GM18858 (cell line): ENCODE data around the gene TCF3.

ENCODE experiments used
- ATAC-seq: cut with Tn5 transposase; IDR thresholded peaks from one replicate; pipeline ENCODE4 v1.9.1; 2021; ENCODE audit not compliant: unreplicated experiment

The TCF3 gene

DNA sequence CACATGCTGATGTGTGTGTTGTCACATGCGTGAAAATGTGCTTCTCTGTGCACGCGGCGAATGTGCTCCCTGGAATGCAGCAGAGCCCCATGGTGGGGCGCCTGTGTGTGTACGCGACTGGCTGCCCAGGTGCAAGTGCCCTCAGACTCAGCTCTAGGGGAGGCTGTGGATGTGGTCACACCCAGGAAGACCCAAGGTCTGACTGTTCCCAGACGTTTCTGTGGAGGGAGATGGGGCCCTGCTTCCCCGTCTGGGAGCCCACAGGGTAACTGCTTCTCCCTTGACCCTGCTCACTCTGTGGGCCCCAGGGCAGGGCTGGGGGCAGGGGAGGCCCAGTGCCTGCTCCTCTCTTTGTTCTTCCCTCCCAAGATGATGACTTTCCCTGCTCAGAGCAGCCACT lies 39.3 kb downstream of the TCF3 start:
- no peak for ATAC-seq

DNA sequence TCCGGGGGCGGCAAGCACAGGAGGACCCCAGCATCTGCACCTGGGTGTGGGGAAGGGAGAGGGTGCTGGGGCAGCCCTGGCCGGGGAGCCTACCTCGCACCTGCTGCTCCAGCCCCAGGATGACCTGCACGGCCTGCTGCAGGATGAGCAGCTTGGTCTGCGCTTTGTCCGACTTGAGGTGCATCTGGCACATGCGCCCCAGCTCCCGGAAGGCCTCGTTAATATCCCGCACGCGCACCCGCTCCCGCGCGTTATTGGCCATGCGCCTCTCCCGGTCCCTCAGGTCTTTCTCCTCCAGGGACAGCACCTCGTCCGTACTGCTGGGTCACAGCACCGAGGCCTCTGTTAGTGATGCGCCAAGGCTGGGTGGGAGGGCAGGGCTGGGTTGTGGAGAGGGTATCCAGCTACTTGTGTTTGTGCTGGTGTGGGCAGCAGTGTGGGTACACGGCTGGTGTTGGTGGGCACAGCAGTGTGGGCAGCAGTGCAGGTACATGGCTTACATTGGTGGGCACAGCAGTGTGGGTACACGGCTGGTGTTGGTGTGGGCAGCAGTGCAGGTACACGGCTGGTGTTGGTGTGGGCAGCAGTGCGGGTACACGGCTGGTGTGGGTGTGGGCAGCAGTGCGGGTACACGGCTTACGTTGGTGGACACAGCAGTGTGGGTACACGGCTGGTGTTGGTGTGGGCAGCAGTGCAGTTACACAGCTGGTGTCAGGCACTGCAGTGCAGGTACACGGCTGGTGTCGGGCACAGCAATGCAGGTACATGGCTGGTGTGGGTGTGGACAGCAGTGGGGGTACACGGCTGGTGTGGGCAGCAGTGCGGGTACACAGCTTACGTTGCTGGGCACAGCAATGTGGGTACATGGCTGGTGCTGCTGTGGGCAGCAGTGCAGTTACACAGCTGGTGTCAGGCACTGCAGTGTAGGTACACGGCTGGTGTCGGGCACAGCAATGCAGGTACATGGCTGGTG lies 40.0 kb downstream of the TCF3 start:
- ATAC-seq = no peak

DNA sequence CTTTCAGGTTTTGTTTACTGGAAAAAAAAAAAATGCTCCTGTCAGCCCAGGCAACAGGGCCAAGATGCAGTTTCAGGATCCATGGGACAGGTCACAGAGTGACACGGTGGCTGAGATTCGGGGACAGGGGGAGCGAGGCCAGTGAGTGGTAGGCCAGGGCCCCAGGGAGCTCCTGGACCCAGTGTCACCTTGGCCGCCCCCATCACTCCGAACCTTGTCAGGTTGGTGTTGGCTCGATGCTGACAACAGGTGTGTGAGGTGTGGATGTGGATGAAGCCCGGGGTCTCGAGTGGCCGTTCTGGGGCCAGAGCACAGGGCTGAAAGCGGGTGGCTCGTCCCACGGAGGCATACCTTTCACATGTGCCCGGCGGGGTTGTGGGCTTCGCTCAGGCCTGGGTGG lies 41.1 kb downstream of the TCF3 start:
- no peak for ATAC-seq

DNA sequence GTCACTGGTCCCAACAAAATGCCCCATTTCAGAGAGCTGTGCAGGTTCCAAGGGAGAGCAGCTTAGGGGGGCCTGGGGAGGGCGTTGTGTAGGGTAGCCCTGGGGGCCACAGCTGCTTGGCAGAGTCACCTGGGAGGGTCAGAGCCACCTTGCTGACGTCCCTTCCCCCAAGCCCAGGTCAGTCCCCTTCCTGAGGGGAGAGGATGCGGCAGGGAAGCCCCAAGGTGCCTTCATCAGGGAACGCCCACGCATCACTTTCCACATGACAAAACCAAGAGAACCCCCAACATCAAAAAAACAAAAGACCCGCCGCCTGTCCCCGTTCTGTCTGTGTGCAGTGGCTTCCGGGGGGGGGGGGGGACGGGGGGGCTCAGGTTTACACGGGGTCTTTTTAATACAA lies 41.8 kb downstream of the TCF3 start:
- ATAC-seq = no peak

DNA sequence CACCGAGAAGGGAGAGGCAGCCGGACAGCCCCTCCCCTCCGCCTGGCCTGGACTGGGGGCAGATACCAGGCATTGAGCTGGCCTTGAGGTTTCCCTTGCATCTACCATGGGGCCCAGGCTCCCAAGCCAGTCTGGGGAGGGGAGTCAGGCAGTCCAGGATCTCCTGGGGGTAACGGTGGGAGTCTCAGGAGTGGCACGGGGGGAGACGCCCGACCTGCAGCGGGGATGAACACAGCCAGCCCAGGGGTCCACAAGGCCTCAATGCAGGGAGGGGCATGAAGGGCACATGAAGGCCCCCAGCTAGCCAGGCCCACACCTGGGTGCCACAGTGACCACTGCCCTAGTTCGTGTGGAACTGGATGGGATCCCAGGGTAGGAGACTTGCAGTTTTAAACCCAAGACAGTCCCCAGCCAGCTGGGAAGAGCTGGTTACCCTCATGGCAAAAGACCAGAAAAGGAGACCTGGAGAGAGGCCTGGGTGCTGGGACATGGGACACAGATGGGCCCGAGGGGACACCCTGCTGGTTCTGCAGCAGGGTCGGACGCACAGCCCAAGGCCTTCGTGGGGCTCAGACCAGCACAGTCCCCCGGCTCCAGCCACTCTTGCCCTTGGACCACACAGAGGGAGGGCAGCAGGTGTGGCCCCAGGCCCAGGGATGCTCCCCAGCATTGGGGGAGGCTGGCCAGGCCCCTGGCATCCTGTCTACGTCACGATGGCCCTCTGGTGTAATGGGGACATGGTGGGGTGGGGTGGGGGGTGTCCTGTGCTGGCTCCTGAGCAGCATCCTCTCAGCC lies 42.5 kb downstream of the TCF3 start:
- ATAC-seq = no peak

DNA sequence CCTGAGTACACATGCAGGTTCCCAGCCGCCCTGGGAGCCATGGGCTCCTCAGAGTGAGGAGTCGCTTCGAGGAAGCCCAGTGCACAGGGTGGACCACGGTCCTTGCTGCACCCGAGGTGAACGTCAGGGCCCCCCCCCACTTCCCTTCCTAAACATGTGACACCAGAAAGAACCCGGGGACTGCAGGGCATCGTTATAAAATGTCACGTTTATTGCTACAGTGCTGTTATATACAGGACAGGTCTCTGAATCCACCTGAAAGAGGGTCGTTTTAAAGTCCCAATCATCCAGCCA lies 43.4 kb downstream of the TCF3 start:
- no peak for ATAC-seq

DNA sequence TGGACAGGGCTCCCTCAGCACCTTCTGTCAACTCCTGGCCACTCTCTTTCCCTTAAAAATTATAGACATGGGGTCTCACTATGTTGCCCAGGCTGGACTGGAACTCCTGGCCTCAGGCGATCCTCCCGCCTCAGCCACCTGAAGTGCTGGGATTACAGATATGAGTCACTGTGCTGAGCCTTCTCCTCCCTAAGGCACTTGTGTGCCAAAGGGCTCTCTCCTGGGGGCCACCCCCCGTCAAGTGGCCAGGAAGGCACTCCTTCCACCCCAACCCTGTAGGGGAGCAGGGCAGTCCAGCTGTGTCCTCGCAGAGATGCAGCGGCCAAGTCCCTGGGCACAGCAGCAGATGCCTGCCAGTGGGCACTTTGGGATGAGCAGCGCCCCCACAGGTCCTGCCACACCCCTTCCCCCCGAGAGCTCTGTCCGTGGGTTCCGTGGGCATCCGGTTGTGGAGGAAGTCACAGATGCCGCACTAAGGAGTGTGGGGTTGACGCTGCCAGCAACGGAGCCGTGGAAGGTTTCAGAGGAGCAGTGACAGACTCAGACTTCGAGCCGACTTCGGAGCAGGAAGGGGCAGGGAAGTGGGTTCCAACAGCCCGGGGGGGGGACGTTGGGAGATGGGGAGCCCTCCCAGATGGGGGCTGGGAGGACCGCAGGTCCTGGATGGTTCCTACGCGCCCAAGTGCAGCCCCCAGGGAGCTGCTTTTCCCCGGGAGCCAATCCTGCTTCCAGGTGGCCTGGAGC lies 43.9 kb downstream of the TCF3 start:
- no peak for ATAC-seq

DNA sequence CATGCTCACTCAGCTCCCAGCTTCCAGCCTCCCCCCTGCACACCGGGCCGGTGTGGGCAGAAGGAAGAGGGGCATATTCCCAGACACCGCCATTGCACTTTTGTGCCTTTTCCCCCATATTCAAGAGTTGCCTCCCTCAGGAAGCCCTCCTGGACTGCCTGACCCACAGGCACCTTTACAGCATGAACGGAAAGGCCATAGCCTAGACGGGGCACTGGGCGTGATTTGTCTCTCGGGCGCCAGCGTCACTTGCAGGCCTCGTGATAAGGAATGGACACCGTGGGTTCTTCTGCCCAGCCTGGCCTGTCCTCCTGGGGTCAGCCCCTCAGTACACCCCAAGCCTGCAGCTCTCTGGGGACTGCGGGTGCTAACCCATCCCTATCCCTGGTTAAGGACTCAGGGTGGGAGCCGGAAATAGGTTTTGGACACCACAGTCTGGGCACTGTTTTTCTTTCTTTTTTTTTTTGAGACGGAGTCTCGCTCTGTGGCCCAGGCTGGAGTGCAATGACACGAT lies 46.2 kb downstream of the TCF3 start:
- ATAC-seq = no peak

DNA sequence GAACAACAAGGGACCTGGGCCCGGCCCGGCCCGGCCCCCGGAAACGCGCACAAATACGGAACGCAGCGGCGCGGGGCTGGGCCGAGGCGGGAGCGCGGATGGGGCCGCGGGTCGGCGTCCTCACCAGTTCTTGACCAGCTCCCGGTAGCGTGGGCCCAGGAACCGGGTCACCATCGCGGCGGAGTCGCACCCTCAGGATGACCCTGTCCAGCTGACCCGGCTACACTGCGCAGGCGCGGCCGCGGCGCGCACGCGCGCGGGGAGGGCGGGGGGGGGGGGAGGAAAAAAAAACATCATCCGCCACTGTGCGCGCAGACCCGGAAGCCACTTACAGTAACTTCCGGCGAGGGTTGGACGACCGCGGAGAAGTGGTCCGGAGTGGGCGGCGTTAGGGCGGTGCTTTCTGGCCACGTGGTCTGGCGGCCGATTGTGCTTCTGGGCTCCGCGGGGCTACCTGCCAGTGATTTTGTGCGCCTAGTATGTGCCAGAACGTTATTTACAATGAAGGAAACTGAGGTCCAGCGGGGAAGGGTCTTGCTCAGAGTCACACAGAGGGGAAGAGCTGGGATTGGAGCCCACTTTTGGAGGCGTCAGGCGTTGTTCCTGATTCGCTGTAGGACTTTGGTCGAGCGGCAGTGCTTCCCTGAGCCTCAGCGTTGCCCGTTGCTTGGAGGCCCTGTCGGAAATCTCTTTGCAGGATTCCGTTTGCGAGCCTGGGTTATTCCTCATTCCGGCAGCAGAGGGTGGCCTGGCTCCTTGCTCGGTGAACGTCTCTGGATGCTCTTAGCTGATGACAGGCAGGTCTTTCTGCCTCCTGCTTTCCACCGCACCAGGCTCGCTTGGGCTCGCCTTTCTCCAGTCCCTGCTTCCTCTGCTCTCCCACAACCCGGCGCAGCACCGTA lies 46.9 kb downstream of the TCF3 start, which contains the start of gene UQCR11:
Gene UQCR11, minus strand, starts transcription at position 227 of the 902 bp plus-strand sequence. Its CDS starts 53 bp downstream, at position 174.
- ATAC-seq = peak; percentile 55

DNA sequence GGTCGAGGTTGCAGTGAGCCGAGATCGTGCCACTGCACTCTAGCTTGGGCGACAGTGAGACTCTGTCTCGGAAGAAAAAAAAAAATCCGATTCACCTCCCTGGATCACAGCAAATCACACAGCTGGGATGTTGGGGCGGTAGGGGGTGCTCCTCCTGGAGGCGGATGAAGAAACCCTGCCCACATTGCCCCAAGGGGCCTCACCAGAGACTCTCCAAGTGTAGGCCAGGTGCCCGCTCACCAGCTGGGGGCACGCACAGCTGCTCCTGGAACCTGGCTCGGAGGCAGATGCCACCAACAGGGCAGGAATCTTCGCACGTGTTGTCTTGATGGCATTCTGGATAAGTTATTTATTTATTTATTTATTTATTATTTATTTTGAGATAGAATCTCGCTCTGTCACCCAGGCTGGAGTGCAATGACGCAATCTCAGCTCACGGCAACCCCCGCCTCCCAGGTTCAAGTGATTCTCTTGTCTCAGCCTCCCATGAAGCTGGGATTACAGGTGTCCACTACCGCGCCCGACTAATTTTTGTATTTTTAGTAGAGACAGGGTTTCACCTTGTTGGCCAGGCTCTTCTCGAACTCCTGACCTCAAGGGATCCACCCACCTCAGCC lies 50.2 kb downstream of the TCF3 start:
- ATAC-seq = no peak

DNA sequence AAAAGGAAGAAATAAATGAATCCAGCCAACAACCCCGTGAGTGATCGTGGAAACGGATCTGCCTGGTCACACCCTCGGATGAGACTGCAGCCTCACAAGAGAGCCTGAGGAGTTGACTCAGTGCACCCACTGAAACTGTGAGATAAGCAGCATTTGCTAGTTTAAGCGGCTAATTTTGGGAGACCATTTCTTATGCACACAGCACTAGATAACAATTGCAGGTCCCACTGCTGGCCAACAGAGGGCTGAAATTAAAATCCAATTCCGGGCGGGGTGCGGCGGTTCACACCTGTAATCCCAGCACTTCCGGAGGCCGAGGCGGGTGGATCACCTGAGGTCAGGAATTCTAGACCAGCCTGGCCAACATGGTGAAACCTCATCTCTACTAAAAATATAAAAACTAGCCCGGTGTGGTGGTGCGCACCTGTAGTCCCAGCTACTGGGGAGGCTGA lies 50.8 kb downstream of the TCF3 start:
- no peak for ATAC-seq

DNA sequence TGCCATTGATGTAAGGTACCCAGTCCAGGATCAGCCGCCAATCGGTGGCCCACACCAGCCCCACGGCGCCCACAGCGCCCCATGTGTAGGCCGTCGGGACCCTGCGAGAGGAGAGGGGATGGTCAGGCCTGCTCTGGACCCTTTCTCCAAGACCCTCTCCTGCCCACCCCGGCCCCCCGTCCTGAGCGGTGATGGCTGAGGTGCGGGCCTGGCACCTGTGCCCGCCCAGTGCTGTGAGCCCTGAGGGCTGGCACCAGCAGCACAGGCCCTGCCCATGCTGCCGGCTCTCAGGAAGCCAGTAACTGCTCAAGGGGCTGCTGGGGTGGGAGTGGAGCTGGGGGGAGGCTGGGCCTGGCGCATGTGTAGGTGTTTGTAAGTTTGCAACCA lies 53.0 kb downstream of the TCF3 start:
- ATAC-seq = no peak

DNA sequence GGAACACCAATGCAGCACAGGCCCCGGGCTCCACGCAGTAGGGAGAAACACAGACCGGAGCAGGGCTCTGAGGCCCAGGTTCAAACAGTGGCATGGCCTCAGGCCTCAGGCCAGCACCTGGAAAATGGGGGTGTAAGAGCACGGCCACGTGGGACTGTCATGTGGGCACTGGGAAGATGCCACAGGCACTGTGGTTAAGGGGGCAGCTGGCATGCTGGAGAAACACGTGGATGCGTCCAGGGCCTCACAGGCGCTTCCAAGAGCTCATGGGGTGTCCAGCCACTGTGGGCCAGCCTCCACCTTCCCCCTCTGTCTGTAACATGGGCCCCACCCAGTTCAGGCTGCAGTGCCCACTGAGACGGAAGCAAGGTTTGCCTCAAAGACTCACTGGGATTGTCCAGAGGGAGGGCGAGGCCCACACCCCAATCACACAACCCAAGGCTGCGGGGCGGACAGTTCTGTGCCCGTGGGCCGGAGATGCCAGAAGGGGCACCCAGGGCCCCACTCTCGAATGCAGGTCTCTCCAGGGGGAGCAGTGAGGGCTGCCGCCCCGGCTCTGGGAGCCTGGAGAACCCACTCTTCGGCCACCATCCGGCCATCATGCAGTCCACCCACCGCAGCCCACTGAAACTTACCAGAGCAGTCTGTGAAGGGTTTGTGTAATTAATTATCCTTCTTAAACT lies 53.5 kb downstream of the TCF3 start:
- no peak for ATAC-seq

DNA sequence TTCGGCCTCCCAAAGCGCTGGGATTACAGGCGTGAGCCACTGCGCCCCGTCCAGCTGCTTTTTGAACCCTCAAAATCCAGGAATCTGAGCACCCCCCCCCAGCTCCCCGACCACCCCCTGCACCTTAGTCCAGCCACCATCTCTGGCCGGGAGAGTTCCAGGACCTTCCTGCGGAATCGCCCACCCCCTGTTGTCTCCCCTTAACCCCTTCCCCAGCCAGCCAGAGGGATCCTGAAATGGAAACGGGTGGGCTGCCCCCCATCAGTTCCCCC lies 59.0 kb downstream of the TCF3 start:
- no peak for ATAC-seq

DNA sequence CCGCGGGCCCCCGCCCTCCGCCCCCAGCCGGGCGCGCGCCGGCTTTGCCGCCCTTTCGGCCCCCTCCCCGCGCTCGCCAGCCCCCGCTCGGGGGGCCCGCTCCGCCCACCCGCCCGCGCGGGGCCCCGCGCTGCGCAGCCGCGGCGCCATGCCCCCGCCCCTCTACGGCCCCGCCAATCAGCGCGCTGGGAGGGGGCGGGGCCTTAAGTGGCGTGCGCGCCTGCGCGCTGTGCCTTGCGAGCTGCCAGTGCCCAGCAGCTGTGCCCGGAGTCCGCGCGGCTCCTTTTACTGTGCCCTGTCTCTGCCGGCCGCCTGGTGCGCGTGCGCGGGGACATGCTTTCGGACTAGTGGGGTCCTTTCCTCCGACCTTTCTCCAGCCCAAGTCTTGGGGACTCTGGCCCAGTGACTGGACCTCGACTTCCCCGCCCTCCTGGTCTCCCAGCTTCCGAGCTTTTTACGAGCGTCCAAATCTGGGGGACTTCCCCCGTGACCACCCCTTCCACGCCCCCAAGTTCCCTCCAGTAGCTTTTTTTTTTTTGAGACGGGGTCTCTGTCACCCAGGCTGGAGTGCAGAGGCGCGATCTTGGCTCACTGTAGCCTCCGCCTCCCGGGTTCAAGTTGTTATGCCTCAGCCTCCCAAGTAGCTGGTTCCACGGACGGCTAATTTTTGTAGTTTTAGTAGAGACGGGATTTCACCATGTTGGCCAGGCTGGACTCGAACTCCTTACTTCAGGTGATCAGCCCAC lies 59.5 kb downstream of the TCF3 start, which contains the start of gene MBD3:
Gene MBD3, minus strand, starts transcription at position 111 of the 746 bp plus-strand sequence. CDS start 234 bp downstream, outside the sequence.
- peak; percentile 37 for ATAC-seq

DNA sequence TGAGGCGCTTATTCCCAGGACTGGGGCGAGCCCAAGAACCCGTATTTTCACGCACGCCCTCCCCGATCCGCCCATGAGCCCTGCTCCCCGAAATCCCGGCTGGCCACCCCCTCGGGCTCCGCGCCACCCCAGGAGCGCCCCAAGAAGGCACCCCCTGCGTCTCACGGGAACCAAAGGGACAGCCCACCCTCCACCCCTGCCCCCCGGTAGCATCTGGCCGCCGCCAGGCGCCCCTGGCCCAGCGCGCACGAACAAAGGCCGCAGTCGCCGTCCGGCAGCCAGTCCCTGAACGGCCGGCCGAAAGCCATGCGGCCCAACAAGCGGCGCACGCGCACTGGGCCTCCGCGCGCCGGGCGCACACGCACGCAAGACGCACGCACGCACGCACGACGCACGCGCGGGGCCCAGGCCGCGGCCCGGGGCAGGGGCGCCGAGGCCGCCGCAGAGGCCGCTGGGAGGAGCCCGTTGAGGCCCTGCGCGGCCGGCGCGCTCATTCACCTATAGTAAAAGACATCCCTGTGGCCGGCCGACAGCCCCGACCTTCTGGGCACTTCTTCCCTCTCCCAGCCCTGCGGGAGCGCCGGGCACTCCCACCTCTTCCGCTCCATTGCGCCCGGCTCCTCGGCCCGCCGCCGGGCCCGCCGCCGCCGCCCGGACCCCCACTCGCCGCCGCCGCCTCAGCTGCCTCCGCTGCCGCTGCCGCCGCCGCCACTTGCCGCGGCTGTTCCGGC lies 60.2 kb downstream of the TCF3 start:
- ATAC-seq = peak; percentile 37

DNA sequence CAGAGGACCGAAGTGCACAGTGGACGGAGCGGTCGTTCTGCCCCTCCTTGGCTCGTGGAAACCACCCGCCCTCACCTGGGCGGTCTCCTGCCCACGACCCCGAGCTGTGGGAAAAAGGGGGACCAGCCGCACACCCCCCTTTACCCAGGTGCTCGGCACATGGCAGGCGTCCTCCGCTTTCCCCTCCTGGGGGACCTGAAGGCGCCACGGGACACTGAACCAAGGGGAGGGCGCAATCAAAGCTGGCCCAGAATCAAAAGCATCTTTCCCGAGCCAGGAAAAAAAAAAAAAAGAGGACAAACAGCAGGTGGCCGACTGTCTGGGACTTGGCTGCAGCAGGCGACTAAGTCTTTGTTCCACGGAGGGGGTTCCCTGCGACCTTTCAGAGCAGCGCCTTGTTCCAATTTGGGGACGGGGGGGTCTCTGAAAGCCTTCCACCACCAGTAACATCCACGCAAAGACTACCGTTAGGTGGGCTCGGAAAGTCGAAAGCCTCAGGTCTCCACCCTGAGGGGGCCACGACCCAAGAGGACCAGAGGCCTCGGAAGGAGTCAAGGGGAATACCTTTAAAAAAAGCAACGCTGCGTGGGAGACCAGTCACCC lies 60.9 kb downstream of the TCF3 start:
- ATAC-seq = no peak
